HL-60 (cell line): ENCODE data around the gene SCMH1.
A peak's percentile ranks its signal among the peaks of the same experiment; 100 is the strongest.

Experiments used
- DNase-seq, 2 experiments: peaks; one replicate each; pipeline ENCODE4 v3.0.0-alpha.2; 2010 to 2020; ENCODE audit warnings: low read depth in 1 of 2, low spot score in 1 of 2
- H3K27ac ChIP-seq: fragments of 250-450 bp; sonication (Bioruptor Pico); replicated peaks from 2 replicates; pipeline ENCODE4 v1.5.1; 2020; ENCODE audit warnings: mild to moderate bottlenecking, moderate library complexity
- H3K27me3 ChIP-seq: fragments of 250-450 bp; sonication (Bioruptor Pico); 2 replicates; pipeline ENCODE4 v1.5.1; 2021; ENCODE audit warnings: mild to moderate bottlenecking, moderate library complexity; ENCODE audit not compliant: insufficient read depth, poor library complexity, severe bottlenecking
- H3K4me3 ChIP-seq: replicated peaks from 2 replicates; pipeline ENCODE4 v1.5.1; 2011; ENCODE audit warnings: mild to moderate bottlenecking, control low read depth, low read length; ENCODE audit not compliant: insufficient read depth
- CTCF ChIP-seq: IDR thresholded peaks from one replicate; pipeline ENCODE4 v1.5.1; 2011; ENCODE audit warnings: low read length, control low read depth, inconsistent platforms; ENCODE audit not compliant: insufficient read depth
- GABPA ChIP-seq: IDR thresholded peaks from 2 replicates; pipeline ENCODE4 v1.6.1; 2012; ENCODE audit warnings: low read depth
- POLR2AphosphoS5 ChIP-seq: IDR thresholded peaks from 2 replicates; pipeline ENCODE4 v1.6.1; 2012; ENCODE audit warnings: low read depth
- REST ChIP-seq: IDR thresholded peaks from 2 replicates; pipeline ENCODE4 v1.6.1; 2012; ENCODE audit warnings: low read depth; ENCODE audit not compliant: insufficient replicate concordance
- SPI1 ChIP-seq: IDR thresholded peaks from 2 replicates; pipeline ENCODE4 v1.6.1; 2012; ENCODE audit warnings: low read depth, mild to moderate bottlenecking, borderline replicate concordance

The SCMH1 gene

GRCh38 chr1:41158966-41159365, 83.1 kb downstream of the SCMH1 start:
- H3K27ac ChIP-seq, result no peak overlapping the region
- H3K4me3 ChIP-seq, result no peak overlapping the region
- no peak for DNase-seq
- TF ChIP-seq CTCF, result no peak
- H3K27me3 ChIP-seq, result no peaks in the 10 kb centered on the region

- Histone ChIP-seq H3K27ac (no peak overlapping the region), H3K4me3 (no peak overlapping the region), H3K27me3 (no peaks in the 10 kb centered on the region)
- TF ChIP-seq POLR2AphosphoS5, result no peak
- peak; percentile 21; the same call in 1 of the 2 replicates for TF ChIP-seq SPI1
- TF ChIP-seq REST, result no peak
- DNase-seq, result no peak
Measured at GRCh38 chr1:41158147-41158875, 83.8 kb downstream of the SCMH1 start.

GRCh38 chr1:41155105-41155504, 87.0 kb downstream of the SCMH1 start:
- no peak overlapping the region for H3K4me3 ChIP-seq
- no peaks in the 10 kb centered on the region for H3K27me3 ChIP-seq
- no peak for DNase-seq
- TF ChIP-seq SPI1 (no peak), CTCF (no peak)
- H3K27ac ChIP-seq, result no peak overlapping the region

- Histone ChIP-seq H3K27ac (no peak overlapping the region), H3K4me3 (no peak overlapping the region), H3K27me3 (no peaks in the 10 kb centered on the region)
- no peak for DNase-seq
- TF ChIP-seq CTCF (no peak), SPI1 (no peak), POLR2AphosphoS5 (no peak), GABPA (no peak), REST (no peak)
Measured at GRCh38 chr1:41153750-41154274, 88.3 kb downstream of the SCMH1 start.
